DMS114 treated with DMSO at 0.1 percent for 48 hours (cell line): ENCODE data around the gene HAUS6.
"Not testable (repeated sequence)": the region's sequence is repeated elsewhere in the genome, so short reads cannot be mapped to it uniquely, and the experiment has no call there.

Experiments used
- DNase-seq: peaks from one replicate; lab custom pipeline; 2025; ENCODE audit not compliant: unreplicated experiment; lab: John Stamatoyannopoulos, UW

HAUS6 gene

GRCh38 chr9:19102631-19103345, at the start of gene HAUS6:
Gene HAUS6, minus strand, starts transcription at chr9:19102904. Its CDS starts 253 bp downstream, at chr9:19102651.
- DNase-seq = peak; percentile 88

GRCh38 chr9:19152160-19152498, 49.4 kb upstream of the HAUS6 start:
- not testable (repeated sequence) for DNase-seq

GRCh38 chr9:19151425-19152159, 48.9 kb upstream of the HAUS6 start:
- no peak for DNase-seq

- no peak for DNase-seq
These were observed 46.5 kb upstream of the HAUS6 start for GRCh38 chr9:19149230-19149629.

GRCh38 chr9:19148187-19148586, 45.5 kb upstream of the HAUS6 start:
- no peak for DNase-seq

GRCh38 chr9:19146441-19147024, 43.8 kb upstream of the HAUS6 start:
- no peak for DNase-seq

- no peak for DNase-seq
These were observed 43.2 kb upstream of the HAUS6 start for GRCh38 chr9:19145881-19146280.

- no peak for DNase-seq
These were observed 37.6 kb upstream of the HAUS6 start for GRCh38 chr9:19140259-19140658.

- no peak for DNase-seq
These were observed 35.4 kb upstream of the HAUS6 start for GRCh38 chr9:19138084-19138483.

GRCh38 chr9:19137282-19137681, 34.6 kb upstream of the HAUS6 start:
- no peak for DNase-seq

GRCh38 chr9:19136129-19136528, 33.4 kb upstream of the HAUS6 start:
- no peak for DNase-seq

- DNase-seq = no peak
These were observed 31.0 kb upstream of the HAUS6 start for GRCh38 chr9:19133549-19134345.

- no peak for DNase-seq
These were observed 27.7 kb upstream of the HAUS6 start for GRCh38 chr9:19130436-19130835.

GRCh38 chr9:19127871-19128500, 25.3 kb upstream of the HAUS6 start:
- no peak for DNase-seq

- DNase-seq = no peak
These were observed 21.7 kb upstream of the HAUS6 start for GRCh38 chr9:19124430-19124793.

GRCh38 chr9:19122490-19123042, 19.9 kb upstream of the HAUS6 start:
- no peak for DNase-seq

GRCh38 chr9:19120877-19121276, 18.2 kb upstream of the HAUS6 start:
- no peak for DNase-seq

- DNase-seq = no peak
These were observed 17.2 kb upstream of the HAUS6 start for GRCh38 chr9:19119801-19120440.

GRCh38 chr9:19119246-19119645, 16.5 kb upstream of the HAUS6 start:
- no peak for DNase-seq

- DNase-seq = no peak
These were observed 14.5 kb upstream of the HAUS6 start for GRCh38 chr9:19117039-19117716.
